HG03520 (cell line): Measurements from ENCODE around the gene TCF7.
A peak's percentile ranks its signal among the peaks of the same experiment; 100 is the strongest.

Experiments
- ATAC-seq: cut with Tn5 transposase; IDR thresholded peaks from one replicate; pipeline ENCODE4 v1.9.1; 2021; ENCODE audit warnings: mild to moderate bottlenecking, moderate library complexity; ENCODE audit not compliant: unreplicated experiment

The TCF7 gene

GRCh38 chr5:134112726-134113362 lies 1.6 kb upstream of the TCF7 start:
- no peak for ATAC-seq

DNA sequence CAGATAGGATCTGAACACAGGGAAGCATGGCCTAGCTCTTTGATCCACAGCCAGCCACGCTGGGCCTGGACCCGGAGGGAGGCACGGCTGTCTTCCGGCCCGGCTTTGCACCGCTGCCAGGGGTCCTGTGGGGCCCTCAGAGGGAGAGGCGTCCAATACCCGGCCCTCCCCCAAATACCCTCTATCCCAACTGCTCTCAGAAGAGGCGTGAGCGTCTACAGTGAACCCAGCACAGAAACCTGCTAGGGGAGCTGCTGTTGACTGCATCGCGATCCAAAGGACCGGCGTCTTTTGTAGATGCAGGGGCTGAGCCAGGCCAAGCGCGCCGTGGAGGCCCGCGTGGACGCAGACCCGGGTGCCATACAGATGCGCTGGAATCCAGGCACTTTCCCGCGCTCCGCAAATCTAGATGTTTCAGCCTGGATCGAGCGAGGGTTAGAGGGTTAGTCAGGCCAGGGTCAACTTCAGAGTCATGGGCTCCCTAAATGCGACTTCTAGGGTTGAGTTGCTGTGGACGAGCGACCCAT lies 1.1 kb upstream of the TCF7 start:
- no peak for ATAC-seq

- ATAC-seq, result peak; percentile 6
Measured at GRCh38 chr5:134114886-134115805, 665 bp downstream of the TCF7 start.

DNA sequence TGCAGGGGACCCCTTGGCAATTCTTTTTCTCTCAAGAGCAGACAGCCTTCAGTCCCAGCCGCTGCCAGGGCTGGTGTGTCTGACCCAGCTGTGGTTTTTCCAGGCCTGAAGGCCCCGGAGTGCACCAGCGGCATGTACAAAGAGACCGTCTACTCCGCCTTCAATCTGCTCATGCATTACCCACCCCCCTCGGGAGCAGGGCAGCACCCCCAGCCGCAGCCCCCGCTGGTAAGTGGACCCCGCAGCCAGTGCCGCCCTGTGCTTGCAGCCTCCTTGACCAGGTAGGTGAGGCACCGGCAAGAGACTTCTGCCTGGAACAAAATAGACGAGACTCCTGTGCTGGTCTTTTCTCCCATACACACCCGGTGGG lies 1.3 kb downstream of the TCF7 start:
- no peak for ATAC-seq

DNA sequence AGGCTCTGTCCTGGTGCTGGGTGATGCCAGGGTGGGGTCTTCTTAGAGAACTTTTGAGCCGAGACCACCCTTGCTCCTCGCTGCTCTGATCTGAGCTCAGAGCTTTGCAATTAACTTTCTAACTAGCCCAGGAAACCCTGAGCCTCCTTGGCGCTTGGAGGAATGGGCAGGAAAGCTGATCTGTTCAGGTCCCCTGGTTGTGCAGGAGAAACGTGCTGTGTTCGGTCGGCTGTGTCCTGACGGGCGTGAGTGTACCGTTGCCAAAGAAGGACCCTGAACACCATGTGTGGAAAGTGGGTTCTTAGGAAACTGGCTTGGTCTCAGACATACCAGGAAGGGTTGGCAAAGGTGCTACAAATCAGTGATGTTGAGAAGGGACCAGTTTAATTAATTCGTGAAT lies 1.8 kb downstream of the TCF7 start:
- no peak for ATAC-seq

DNA sequence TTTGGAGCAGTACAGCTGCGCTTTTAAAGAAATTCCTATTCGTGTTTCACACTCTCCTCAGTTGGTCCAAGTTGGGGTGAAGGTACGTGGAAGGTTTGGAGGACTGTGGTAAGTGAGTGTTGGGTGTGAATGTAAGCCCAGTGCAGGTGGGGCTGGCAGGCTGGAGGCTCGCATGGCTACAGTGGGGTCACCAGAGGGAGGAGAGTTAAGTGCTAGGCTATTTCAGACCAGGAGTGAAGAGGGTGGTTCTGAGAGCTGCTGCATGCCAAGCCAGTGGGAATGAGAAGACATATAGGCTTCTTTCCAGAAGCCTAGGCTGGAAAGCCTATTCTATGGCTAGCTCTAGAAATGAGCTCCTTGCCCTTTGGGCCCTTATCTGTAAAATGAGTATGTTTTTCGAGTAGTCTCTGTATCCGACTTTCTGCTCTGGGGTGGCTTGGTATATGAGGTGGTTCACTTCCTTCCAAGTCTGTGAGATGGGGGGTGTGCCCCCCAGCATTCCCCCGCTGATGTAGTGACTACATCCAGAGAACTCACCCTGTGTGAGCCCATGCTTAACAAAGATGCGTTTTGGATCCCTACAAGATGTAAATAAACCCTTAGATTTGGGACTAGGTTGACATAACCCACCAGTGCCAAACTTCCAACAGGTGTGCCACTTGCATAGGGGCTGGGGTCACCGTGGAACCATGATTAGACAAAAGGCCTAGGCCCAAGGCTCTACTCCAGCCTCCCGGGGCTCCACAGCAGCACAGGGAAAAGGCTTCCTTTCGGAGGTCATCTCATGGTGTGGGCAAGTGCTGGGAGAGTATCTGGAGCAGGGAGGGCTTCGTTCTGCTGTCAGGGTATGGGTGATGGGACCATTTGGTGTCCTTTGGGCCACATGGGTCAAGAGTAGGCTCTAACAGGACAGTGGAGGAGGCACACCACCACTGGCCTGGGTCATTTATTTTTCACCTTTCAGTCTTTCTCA lies 2.6 kb downstream of the TCF7 start:
- ATAC-seq, result no peak

- ATAC-seq, result no peak
Measured at GRCh38 chr5:134118212-134118835, 3.8 kb downstream of the TCF7 start.

DNA sequence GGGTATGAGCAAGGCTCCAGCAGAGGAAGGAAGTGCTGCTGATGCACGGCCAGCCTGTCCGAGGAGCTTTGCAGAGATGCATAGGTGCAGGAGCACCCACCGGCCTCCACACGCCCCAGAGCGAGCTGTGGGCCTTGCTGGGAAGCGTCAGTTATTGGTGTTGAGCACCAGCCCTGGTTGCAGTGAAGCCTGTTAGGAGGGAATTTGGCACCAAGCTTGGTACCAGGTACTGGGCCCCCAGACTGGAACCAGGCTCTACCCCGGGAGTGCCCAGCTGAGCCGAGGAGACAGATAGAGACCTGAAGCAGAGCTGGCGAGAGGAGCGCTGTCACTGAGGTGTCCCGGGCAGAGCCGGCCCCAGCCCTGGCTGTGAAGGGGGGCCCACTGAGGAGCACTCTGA lies 5.2 kb downstream of the TCF7 start:
- no peak for ATAC-seq

DNA sequence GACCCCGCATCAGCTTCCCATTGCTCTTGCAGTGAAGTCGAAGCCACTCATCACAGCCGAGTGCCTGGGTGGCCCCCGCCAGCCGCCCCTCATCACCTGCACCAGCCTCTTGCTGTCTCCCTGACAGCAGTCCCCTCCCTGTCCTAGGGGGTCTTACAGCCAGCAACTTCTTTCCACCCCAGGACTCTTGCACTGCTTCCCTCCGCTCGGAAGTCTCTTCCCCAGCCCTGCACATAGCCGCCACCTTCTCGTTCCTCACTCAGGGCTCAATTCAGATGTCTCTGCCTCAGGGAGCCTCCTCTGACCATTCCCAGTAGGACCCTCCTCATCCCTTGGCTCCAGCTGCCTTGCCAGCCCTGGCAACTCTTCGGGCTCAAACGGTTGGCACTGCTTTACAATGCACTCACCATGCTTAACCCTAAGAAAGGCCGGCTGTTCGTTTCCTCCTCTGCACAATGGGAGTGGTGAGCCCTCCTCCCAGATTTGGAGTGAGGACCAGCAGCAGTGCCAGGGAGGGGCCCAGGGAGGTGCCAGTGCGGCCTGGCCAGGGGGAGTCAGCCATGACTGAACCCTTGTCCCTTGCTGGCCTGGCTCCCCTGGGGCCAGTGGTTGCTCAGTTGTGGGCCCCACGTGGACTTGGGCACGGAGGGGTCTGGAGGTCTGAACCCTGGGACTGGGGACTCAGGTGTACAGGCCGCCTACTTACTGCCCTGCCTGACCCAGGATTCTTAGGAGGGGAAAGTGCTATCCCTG lies 6.1 kb downstream of the TCF7 start:
- ATAC-seq, result no peak

DNA sequence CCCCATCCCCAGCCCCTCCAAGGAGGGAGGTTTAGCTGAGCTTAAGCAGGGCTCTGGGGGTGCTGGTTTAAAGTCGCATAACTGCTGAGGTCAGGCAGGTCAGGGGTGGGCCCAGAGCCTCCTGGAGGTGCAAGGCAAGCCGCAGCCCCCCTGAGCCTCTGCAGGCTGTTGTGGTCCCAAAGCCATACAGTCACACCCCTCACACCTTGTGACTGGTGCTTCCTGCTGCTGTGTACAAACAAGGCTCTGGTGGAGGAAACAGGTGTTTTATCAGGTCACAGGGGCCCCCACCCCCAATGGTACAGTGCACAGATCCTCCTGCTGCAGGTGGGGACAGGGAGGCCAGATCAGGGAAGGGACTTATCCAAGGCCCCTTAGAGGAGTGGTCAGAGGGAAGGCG lies 8.0 kb downstream of the TCF7 start:
- no peak for ATAC-seq

DNA sequence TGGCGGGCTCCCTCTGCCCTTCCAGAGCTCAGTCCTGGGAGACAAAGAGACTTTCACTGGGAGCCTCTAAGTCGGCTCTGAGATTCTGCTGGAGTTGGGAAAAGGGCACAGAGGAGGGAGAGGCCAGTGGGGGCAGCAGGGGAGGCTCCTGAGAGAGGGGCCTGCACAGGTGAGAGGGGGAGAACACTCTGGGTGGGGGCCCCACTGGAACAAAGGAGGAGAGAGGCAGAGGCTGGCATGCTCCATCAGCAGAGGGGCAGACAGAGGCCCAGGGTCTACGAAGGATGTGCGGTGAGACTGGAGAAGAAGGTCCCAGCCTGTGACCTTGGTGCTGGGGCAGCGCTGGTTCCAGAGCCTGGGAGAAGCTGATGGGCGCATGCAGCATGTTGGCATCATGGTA lies 8.9 kb downstream of the TCF7 start:
- no peak for ATAC-seq

DNA sequence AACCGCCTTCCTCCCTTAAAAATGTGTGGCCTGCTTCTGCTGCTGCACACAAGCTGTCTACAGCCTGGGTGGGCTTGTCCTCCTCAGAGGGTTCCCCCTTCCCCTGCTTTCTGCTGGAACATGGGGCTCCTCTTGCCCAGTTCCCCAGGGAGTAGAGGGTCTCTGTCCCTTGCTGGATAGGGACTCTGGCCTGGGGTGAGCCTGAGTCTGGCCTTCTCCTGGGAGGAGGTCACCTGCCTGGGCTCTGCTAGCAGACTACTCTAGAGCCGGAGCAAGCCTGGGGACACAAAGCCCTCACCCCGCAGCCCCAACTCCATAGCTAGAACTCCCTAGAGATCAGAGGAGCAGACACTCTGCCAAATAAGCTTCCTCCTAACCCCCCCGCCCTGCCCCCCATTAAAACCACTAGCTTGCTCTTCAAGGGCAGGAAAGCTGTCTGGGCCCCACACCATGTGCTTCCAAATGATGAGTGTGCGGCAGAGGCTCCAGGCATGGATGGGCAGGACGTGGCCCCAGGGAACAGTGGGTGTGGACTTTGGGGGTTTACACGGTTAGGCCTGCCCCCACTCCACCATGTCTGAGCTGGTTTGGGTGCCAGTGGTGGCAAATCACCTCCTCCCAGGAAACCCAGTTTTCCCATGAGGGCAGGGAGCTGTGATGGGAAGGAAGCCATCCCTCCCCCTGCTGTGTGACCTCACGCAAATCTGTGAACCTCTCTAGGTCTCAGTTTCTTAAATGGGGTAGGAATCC lies 10.0 kb downstream of the TCF7 start:
- no peak for ATAC-seq

GRCh38 chr5:134125039-134126015 lies 10.8 kb downstream of the TCF7 start:
- no peak for ATAC-seq

GRCh38 chr5:134127376-134127861 lies 12.9 kb downstream of the TCF7 start:
- ATAC-seq, result peak; percentile 40

DNA sequence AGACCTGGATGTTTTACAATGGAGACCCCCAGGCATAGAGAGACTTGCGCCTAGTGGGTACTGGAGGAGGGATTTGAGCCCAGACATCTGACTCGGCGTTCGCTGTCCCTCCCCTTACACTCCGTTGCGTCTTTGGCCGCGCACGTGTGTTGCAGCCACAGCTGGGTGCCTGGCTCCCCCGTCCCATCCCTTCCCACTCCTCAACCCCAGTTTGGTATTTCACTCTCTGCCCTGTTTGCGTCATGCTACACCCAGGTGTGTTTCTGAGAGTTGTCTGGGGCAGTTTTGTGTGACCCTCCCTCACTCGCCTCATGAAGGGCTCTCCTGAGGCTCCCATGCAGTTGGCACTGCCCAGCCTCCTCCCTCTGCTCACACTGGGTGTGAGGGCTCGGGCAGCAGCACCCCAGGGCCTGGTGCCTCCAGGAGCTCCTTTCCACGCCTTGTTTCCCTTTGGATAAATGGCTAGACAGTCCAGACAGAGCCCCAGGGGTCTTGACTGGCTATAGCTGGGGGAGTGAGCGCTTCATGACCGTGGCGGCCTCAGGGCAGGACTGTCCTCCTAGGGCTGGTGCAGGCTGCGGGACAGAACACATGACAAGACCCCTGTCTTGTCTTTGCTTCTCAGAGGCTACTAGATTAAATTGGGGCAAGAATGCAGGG lies 13.6 kb downstream of the TCF7 start:
- ATAC-seq, result no peak

GRCh38 chr5:134128648-134128995 lies 14.1 kb downstream of the TCF7 start:
- no peak for ATAC-seq
